CD1c-positive myeloid dendritic cell (primary cell): ENCODE results near the gene A4GNT.
"Not testable (repeated sequence)": the region's sequence is repeated elsewhere in the genome, so short reads cannot be mapped to it uniquely, and the experiment has no call there.

Source experiments
- DNase-seq: peaks from one replicate; pipeline ENCODE4 v3.0.0-alpha.2; 2016; ENCODE audit errors: extremely low spot score

The A4GNT gene

DNA sequence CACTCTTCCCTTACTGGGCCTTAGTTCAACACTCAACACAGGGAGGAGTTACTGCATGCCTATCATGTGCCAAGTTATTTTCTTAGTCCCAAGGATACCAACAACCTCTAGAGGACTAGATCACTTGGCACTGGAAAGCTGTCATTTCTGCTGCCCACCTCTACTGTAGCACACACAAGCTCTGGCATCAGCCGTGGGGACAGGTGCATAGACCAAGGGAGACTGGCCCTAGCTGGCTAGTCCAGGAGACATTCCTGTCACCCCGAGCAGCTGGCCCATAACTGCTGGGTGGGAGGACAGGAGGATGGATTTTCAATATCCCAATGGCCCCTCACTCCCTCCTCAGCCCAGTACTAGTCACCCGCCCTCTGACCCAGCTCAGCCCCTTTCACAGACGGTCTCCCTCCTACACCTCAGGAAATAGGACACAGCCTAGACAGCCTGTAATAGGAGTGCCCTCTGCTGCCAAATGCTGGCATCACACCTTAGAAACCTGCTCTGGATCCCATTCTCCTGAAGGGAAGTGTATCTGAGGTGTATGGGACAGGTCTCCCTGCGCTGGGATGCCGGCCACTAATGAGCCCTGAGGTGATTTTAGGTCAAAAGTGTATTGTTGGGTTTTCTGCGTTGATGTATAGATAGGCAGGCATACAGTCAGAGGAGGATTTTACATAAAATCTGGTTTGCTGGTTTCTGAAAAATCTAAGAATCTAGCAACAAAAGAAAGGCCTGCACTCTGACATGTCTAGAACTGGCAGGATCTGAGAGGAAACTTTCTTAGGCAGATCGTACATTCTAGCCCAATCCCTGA lies 13.4 kb downstream of the A4GNT start:
- peak; percentile 75 for DNase-seq

DNA sequence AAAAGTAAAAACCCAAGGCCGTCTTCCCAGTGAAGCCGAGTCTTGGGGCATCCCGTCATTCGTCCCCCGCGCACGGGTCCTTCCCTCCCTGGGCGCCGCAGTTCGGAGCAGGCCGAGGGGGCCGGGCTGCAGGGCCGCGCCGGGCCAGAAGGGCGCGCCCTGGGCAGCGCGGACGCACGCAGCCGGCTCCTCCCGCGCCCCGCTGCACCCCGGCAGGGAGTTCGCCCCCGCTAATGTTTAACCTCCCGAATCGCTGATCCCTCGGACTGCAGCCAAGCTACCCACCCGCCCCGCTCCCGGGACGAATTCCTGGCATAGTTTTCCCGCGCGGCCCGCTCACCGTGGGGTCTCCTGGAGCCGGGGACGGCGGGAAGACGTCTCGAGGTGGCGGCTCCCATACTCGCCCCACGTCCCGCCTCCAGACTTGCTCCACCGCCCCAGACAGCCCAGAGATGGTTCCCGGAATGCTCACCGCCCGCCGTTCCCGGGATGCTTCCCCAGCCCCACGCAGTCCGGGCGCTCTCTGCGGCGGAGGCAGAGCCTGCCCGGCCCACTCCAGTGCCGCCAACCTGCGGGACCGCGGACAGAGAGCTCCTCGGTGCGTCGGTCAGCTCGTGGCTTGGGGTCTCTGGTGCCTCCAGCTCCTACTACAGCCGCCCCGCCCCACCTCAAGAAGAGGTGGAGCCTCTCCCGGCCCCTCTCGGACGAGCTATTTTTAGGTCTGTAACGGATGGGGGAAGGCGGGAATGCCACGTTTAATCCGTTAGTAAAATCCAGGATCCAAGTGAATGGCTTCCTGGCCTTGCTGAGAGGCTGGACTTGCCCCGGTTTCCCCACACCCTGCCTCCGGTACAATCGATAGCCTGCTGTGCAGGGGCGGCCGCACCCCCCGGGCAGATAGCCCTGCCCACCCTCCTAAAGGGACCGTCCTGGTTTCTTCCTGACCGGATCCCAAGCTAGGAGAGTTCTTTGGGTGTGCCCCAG lies 16.9 kb downstream of the A4GNT start, which contains the start of gene DZIP1L:
DZIP1L (minus strand) TSS at position 621 of the 984 bp plus-strand sequence. CDS start 11,637 bp downstream, outside the sequence.
- DNase-seq = peak; percentile 75

DNA sequence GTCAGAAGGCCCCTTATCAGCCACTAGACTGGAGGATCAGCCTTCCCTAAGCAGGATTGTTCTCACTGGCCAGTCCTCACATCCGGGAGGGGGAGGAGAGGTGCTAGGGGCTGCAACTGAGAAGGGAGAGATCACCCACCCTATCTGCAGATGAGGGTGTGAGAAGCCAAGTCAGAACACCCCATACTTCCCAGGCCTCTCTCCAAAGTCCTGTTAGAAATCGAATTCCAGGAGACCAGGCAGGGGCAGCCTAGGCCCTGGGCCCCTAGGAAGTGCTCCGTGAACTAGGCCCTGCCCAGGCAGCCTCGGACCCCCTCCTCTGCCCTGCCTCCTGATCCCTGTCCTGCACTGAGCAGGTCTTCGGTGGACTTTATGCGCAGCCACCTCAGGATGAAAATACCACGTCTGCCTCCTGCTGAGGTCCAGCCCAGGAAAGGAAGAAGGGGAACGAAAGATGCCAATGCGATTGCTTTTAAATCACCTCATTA lies 17.7 kb downstream of the A4GNT start:
- DNase-seq = no peak

DNA sequence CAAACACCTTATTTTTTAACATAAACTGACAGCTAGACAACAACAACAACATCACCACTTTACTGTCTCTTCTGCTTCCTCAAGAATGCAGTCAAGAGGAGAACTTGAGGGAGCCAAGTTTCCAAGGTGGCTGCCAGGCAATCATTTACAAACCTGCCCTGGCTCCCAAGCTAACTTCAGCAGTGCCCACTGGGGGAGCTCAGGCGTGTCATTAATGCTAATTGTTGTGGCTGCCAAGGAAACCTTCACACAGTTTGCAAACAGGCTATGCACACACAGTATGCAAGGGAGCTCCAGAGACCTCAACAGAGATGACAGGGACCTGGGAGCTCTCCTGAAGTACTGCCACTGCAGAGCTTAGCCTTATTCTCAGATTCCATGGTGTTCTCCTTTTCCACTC lies 18.9 kb downstream of the A4GNT start:
- DNase-seq = no peak

DNA sequence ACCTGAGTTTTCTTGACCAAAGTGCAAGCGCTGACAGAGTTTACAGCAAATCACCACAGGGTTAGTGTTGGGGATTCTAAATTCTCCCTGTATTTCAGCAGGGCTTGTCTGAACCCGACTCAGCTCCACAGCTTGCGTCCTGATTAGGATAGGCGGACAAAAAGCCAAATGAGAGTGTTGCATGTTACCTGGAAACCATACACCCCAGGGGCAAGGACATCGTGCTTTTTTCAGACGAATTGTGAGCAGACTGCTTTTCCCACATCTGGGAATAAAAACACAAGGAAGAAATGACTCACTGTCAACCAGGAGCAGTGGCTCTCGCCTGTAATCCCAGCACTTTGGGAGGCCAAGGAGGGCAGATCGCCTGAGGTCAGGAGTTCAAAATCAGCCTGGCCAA lies 19.8 kb downstream of the A4GNT start:
- DNase-seq = no peak

DNA sequence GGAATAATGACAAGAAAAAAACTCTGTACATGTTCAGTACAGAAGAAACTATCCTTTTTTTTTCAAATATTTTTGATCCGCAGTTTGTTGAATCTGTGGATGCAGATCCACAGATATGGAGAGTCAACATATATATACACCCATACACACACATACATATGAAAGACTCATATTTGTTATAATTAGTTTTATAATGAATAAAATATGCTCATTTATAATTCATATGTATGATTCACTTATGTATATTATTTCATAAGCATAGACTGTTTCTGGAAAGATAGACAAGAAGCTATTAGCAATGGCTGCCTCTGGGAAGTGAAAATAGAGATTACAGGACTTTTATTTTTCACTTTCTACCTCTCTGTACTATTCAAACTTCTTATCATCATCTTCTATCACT lies 26.6 kb downstream of the A4GNT start:
- no peak for DNase-seq

DNA sequence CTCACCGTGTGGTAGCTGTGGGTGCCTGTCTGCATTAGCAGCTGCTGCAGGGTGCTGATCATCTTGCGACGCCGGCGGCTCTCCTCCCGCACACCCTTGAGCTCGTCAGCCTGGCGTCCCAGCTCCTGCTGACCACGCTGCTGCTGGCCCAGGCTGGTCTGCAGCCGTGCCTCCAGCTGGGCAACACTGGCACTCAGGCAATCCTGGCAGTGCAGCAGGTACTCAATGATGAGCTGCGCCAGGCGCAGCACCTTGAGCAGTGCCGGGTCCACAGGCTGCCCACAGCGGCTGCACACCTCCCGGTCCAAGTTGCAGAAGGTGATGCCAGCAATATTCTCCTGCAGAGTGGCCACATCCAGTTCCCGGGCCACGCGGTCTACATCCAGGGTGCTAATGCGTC lies 28.7 kb downstream of the A4GNT start:
- no peak for DNase-seq

DNA sequence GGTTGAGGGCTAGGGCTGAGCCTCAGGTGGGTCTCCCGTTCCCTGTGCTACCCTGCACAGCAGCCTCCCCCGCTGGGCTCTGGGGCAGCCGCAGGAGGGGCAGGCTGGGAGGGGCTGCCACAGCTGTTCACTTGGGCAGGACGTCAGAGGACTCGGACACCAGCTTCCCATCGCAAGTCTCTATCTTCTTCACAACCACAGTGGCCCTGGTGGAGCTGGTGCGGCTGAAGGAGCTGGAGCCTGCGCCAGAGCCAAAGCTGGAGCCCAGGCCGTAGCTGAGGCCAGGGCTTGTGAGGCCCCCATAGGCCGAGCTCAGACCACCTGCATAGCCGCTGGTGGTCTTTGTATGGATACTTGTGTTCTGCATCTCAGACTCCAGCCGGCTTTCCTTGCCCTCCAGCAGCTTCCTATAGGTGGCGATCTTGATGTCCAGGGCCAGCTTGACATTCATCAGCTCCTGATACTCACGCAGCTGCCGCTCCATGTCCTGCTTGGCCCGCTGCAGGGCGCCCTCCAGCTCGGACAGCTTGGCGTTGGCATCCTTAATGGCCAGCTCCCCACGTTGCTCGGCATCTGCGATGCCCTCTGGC lies 30.7 kb downstream of the A4GNT start:
- DNase-seq = not testable (repeated sequence)

DNA sequence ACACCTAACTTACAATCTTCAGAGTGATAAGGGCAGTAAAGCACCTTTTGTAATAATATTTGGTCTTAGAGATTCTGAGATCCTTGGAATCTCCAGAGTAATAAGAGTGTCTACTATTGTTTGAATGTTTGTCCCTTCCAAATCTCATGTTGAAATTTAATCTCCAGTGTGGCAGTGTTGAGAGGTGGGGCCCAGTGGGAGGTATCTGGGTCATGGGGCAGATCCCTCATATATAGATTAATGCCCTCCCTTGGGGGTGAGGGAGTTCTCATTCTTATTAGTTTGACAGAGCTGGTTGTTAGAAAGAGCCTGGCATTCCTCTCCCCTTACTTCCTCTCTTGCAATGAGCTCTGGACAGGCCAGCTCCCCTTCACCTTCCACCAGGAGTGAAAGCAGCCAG lies 32.8 kb downstream of the A4GNT start:
- DNase-seq = no peak

DNA sequence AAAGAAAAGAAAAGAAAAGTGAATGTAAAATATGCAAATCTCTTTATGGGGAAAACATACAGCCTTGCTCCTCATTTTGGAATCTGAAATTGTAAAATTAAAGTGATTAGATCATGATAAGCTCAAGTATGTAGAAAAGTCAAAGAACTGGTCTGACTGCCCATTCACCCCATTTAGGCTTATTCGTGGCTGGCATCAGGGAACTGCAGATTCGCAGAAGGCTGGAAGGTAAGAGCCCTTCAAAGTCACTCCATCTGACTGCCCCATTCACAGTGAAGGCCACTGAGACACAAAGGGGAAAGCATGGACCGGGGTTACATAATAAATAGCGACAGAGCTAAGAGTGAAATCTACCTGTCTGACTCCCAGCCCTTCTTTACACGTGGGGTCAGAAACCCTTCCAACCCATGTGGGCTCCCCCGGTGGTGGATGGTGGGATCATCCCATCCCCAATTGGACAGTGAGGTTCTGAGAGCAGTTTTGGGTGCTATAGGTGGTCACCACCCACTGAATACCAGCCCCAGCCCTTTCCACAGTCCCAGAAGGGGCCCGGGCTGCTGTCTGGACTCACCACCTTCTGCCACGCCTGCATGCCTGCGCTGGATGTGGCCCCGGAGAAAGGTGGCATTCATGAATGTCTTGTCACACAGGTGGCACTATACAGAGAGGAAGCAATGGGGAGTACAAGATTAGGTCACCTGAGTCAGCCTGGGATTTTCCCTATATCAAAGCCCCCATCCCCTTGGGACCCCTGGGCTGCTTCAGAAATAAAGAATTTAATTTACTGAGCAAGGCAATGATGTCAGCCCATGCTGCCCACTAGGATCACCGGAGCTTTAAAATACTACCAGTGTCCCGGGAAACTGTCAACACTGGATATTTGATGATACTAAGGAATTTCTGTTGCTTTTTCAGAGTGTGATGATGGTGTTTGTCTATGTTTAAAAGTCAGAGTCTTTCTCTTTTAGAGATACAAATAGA lies 34.7 kb downstream of the A4GNT start:
- DNase-seq = no peak

DNA sequence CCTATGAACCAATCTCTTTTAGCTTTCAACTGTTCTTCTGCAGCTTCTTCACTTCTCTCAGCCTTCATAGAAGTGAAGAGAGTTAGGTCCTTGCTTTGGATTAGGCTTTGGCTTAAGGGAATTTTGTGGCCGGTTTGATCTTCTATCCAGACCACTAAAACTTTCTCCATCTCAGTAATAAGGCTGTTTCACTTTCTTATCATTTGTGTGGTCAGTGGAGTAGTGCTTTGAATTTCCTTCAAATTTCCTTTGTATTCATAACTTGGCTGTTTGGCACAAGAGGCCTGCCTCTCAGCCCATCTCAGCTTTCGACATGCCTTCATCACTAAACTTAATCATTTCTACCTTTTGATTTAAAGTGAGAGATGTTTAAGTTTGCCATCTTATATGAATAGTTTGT lies 38.5 kb downstream of the A4GNT start:
- DNase-seq = no peak

DNA sequence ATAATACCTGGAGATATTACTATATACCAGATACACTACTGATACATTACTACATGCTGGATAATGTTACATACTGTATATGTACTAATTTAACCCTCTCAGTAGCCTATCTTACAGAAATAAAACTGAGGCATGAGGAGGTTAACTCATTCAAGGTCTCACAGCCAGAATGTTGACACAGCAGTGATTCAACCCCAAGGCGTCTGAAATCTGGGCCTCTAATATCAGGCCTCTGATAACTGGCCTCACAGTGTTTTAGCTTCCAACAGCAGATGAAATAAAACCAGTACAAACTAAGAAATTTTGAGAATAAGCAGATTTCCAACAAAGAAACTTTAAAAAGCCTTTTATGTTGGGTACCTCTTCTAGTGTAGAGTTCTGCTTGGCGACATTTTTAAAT lies 40.2 kb downstream of the A4GNT start:
- DNase-seq = no peak

DNA sequence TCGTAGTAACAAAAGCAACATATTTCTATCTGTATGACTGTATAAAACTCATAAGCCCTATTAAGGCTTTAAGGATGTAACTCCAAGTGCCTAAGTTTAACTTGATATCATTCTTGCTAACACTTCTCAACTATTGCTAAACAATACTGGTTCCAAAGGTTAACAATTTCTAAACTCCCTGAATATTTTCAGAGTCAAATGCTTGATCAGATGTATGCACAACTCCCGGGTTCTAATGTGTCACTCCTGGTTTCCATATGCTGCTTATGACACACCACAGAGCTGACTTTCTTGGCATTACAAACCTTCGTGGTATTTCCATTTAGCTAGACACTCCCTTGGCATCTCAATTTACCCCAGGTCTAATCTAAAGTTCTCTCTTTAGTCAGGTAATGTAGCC lies 43.1 kb downstream of the A4GNT start:
- no peak for DNase-seq

DNA sequence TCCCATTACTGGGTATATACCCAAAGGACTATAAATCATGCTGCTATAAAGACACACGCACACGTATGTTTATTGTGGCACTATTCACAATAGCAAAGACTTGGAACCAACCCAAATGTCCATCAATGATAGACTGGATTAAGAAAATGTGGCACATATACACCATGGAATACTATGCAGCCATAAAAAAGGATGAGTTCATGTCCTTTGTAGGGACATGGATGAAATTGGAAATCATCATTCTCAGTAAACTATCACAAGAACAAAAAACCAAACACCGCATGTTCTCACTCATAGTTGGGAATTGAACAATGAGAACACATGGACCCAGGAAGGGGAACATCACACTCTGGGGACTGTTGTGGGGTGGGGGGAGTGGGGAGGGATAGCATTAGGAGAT lies 46.4 kb downstream of the A4GNT start:
- DNase-seq = not testable (repeated sequence)

DNA sequence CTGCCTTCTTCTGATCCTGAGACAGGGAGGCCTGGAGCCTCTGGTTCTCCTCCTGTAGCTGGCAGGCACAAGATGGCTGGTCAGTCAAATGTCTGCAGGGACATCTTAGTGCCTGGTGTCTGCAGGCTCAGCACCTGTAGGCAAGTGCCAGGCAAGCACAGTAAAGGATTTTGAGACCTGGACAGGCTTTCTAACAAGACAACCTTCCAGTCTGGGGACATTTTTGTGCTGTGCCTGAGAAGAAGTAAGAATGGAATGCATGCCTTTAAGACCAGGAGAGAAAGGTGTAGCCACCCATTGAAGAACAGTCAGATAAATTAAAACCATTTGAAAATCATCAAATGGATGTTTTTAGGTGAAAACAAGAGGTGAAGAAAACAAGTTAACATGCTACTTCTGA lies 48.0 kb downstream of the A4GNT start:
- no peak for DNase-seq

DNA sequence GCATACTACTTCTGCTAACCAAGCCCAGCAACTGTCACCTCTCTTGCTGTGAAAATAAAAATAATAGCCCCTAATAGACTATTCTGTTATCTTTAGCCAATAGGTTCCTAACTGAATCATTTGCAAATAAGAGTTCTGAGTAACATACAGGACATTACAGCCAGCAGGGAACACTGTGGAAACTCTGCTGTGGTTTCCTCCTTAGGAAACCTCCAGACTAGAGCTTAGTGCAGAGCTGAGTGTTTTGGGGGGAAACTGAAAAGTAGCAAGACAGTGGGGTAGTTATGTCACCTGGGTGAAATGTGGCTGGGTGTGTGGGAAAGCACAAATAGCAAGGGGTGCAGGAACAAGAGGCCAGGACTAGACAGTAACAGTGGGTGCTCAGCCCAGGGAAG lies 49.2 kb downstream of the A4GNT start:
- DNase-seq = no peak

DNA sequence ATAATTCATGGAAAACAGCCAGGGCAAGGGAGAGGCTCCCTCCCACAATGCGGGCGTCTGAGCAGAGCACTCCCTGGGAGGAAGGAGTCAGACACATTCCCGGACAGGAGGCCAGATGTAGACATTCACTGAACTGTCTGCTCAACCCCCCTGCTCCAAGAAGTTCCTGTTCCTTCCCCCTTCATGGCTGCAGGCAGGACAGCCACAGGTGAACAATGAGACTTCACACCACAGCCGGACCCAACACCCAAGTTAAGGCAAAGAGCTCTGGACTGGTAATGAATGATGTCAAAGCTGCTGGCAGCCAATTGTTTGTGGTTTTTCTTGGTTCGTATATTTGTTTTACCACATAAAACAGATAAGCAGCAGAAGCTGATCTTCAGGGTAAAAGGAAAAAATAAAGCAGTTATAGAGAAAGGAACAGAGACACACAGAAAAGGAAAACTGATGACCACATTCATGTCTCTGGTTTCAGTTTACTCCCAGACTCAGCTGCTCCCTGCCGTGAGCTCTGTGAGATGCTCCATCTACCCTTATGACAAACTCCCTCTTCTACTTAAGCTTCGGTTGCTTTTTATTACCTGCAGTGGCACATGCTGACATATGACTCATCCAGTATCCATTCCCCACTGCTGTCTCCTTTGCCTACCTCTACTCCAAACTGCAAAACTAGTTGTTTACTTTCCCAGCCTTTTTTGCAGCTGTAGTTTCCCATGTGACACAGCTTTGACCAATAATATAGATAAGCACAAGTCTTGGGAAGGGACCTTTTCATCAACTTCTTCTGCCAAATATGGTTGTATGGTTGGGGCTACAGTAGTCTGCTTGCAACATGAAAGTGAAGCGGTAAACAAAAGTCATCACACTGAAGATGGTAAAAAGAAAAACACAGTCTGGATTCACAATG lies 49.9 kb downstream of the A4GNT start:
- DNase-seq = no peak

DNA sequence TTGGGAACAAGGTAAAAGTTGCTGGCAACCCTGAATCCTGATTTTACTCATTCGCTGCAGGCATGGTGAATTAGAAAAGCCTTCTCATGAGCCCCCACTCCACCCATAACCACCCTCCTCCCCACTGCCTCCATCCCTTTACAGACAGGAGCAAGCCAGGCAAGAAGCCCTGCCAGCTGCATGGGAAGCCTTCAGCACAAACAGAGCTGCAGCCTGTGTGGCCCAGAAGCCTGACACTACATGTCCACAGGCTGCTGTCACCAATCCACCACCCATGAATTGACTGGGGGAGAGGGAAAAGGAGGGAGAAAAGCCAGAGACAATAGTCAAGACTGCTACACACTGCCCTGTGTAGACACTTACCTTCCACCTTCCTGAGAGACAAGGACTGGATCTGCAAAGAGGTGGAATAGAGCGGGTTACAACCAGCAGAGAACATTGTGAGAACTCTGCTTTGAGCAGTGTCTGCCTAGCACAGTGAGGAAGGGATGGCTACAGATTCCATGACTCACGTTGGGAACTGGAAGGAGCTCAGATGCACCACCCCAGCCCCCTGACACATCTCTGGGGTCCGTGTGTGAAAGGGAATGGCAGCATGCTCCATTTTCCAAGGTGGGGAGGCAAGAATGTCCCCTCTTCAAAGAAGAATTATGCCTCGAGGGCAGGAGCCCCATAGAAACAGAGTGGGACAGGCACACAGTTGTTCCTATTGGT lies 50.7 kb downstream of the A4GNT start:
- DNase-seq = no peak

DNA sequence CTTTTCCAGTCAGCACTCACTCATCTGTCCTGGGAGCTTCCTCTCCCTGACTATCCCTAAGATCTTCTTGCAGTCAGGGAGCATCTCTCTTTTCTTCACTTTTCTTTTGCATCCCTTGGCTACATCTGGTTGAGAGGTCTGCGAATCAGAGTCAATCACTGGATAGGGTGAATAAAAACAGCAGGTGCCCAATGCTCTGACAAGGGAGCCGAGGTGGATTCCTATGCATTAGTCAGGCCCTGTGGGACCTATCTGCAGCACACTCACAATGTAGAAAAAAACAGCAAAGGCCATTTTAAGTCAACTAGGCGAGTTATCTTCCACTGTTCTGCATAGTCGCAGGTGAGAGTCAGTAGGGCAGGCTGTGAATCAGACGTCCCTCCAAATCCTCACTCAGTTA lies 52.3 kb downstream of the A4GNT start:
- DNase-seq = no peak
